ENCODE measurements around the gene SMIM29. TPM values are rescaled to one million over a fixed set of nuclear protein-coding genes. Genes with fewer than 3 reads are reported as not detected.

SMIM29 gene
- total RNA-seq, 3 donors from 2014 or later: 22.0 to 25.3 (median 22.8) TPM

DNA sequence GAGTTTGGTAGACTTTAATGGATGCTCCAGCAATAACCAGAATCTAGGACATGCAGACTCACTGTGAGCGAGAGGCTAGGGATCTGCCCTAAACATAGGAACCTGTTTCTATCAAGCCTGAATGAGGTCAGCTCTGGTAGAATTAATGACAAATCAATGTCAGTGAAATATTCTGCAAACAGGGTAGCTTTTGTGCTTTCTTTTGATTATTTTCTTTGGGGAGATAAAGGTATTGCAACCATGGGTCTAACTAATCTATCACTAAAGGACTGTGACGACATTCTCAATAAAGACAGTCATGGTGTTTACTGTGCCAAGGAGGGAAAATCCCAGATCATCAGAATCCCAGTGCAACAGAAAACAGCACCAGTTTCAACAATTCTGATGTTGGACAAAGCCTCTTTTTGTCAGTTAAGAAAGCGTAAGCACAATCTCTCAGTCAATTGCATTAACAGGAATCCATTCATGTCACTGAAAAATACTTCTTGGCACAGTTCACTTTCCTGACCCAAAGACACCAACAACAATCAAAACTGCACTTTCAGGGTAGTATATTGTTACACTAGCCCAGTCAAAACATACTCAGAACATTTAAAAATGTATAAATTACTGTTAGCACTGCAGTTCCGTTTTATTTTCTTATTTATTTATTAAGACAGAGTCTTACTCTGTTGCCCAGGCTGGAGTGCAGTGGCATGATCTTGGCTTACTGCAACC lies 36.8 kb upstream of the SMIM29 start:
- intact Hi-C loops (cut with DNase I; ENCODE audit: low total_unique reads): no loop called here
- peak overlapping the region in 1 of 2 donors; percentile 35 for H3K27ac ChIP-seq
- no peaks in the 10 kb centered on the region for H3K36me3 ChIP-seq
- H3K9me3 ChIP-seq: no peaks in the 10 kb centered on the region
- no peak for DNase-seq (ENCODE audit: low spot score in 2 of 2)
- no peak overlapping the region for H3K4me3 ChIP-seq
- H3K27me3 ChIP-seq: no peaks in the 10 kb centered on the region
- no peaks in the 10 kb centered on the region for H3K4me1 ChIP-seq
- TF ChIP-seq POLR2AphosphoS5 (IDR thresholded peaks at IDR 0.05) (no peak), POLR2A (IDR thresholded peaks at IDR 0.05) (no peak)
- TF ChIP-seq, protein P1, sequence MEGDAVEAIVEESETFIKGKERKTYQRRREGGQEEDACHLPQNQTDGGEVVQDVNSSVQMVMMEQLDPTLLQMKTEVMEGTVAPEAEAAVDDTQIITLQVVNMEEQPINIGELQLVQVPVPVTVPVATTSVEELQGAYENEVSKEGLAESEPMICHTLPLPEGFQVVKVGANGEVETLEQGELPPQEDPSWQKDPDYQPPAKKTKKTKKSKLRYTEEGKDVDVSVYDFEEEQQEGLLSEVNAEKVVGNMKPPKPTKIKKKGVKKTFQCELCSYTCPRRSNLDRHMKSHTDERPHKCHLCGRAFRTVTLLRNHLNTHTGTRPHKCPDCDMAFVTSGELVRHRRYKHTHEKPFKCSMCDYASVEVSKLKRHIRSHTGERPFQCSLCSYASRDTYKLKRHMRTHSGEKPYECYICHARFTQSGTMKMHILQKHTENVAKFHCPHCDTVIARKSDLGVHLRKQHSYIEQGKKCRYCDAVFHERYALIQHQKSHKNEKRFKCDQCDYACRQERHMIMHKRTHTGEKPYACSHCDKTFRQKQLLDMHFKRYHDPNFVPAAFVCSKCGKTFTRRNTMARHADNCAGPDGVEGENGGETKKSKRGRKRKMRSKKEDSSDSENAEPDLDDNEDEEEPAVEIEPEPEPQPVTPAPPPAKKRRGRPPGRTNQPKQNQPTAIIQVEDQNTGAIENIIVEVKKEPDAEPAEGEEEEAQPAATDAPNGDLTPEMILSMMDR (IDR thresholded peaks at IDR 0.05): no peak

DNA sequence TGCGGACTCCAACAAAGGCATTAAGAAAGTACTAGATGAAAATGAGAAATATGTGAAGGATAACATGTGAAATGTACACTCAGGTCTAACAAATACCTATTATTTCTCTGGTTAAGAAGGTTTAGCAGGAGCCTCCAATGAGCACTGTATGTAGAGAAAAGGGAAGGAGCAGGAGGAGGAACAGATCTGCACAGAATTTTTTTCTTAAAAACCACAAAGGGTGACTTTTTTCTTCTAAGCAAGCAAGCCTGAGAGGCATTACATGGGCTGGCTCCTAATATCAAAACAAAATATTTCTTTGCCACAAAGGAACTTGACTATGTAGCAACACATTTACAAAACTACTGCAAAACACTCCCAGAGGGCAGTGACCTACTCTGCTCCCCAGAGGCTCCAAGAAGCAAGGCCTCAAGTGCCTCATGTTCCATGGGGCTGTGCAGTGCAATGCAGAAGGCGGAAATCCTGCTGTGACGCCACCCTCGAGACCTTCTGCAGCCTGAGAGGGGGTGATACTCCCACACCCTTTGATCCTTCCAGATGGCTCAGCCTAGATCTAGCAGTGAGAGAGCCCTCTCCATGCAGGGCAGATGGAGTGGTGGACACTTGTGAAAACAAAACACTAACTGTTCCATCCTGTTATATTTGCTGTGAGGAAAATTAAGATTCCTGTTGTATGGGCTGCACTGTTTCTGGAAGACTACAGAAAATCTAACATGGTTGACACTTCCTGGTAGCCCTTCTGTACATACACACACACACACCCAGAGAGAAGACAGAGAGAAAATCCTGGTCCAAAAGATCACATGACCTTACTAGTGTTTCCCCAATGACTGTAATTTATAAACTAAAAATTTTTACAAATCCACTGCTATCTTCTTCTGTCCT lies 36.0 kb upstream of the SMIM29 start:
- intact Hi-C loops (cut with DNase I; ENCODE audit: low total_unique reads): no loop called here
- Histone ChIP-seq H3K27ac (peak overlapping the region in 1 of 2 donors; percentile 35), H3K9me3 (no peaks in the 10 kb centered on the region), H3K36me3 (no peaks in the 10 kb centered on the region), H3K4me1 (no peaks in the 10 kb centered on the region), H3K27me3 (no peaks in the 10 kb centered on the region), H3K4me3 (no peak overlapping the region)
- DNase-seq (ENCODE audit: low spot score in 2 of 2): no peak
- TF ChIP-seq, protein P1 (IDR thresholded peaks at IDR 0.05): no peak
- peak; percentile 21 to 39 (median 23) for TF ChIP-seq POLR2AphosphoS5 (IDR thresholded peaks at IDR 0.05)

GRCh38 chr6:34281702-34282334 lies 33.0 kb upstream of the SMIM29 start:
- no peak overlapping the region for H3K4me3 ChIP-seq
- H3K36me3 ChIP-seq: no peaks in the 10 kb centered on the region
- intact Hi-C loops (cut with DNase I; ENCODE audit: low total_unique reads): no loop called here
- no peak overlapping the region for H3K27ac ChIP-seq
- TF ChIP-seq, protein P1 (IDR thresholded peaks at IDR 0.05): no peak
- TF ChIP-seq POLR2AphosphoS5 (IDR thresholded peaks at IDR 0.05) (no peak), POLR2A (IDR thresholded peaks at IDR 0.05) (no peak)
- H3K4me1 ChIP-seq: no peaks in the 10 kb centered on the region
- no peak for DNase-seq (ENCODE audit: low spot score in 2 of 2)
- no peaks in the 10 kb centered on the region for H3K9me3 ChIP-seq
- H3K27me3 ChIP-seq: no peaks in the 10 kb centered on the region

DNA sequence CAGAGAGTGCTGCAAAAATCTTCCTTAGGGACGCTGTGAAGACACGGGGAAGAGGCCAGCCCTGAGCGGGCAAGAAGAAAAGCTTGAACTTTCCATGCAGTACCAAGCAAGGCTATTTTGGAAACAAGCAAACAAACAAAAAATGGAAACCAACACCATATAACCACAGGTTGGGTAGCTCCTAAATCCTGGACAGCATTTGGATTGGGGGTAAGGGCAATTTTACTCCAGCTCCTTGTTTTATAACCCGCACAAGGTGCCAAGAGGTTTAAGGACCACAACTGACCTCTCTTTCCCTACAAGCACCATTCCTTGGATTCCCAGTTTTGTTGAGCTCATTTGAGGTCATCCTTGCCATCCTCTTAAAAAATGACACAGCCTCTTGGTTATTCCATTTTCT lies 31.4 kb upstream of the SMIM29 start:
- Histone ChIP-seq H3K27ac (no peak overlapping the region), H3K9me3 (no peaks in the 10 kb centered on the region), H3K4me3 (no peak overlapping the region), H3K36me3 (no peaks in the 10 kb centered on the region), H3K27me3 (no peaks in the 10 kb centered on the region), H3K4me1 (no peaks in the 10 kb centered on the region)
- intact Hi-C loops (cut with DNase I; ENCODE audit: low total_unique reads): no loop called here
- DNase-seq (ENCODE audit: low spot score in 2 of 2): no peak
- TF ChIP-seq, protein P1 (IDR thresholded peaks at IDR 0.05): no peak
- TF ChIP-seq POLR2AphosphoS5 (IDR thresholded peaks at IDR 0.05): no peak
- no peak for TF ChIP-seq POLR2A (IDR thresholded peaks at IDR 0.05)
